GM23338 (cell line): ENCODE data around the gene TMEM63C. TPM values are rescaled to one million over a fixed set of nuclear protein-coding genes. Genes with fewer than 3 reads are reported as not detected.

Experiments used
- EZH2 ChIP-seq: fragments of 200-600 bp; sonication (generic); IDR thresholded peaks from one replicate; pipeline ENCODE4 v1.8.0; 2017; ENCODE audit warnings: antibody characterized with exemption, mild to moderate bottlenecking, low read depth; ENCODE audit not compliant: unreplicated experiment
- EZH2phosphoT487 ChIP-seq: fragments of 200-600 bp; sonication (generic); IDR thresholded peaks from one replicate; pipeline ENCODE4 v1.8.1; 2018; ENCODE audit warnings: antibody characterized with exemption; ENCODE audit not compliant: unreplicated experiment
- JUNB ChIP-seq: IDR thresholded peaks from one replicate; pipeline ENCODE4 v1.6.1; 2016; ENCODE audit warnings: antibody characterized with exemption; ENCODE audit not compliant: unreplicated experiment
- NANOG ChIP-seq: IDR thresholded peaks from 2 replicates; pipeline ENCODE4 v1.6.1; 2016; ENCODE audit warnings: antibody characterized with exemption, borderline replicate concordance
- REST ChIP-seq: IDR thresholded peaks from one replicate; pipeline ENCODE4 v1.6.1; 2018; ENCODE audit warnings: antibody characterized with exemption; ENCODE audit not compliant: unreplicated experiment
- ZNF114 ChIP-seq: fragments of 250-450 bp; sonication (Bioruptor Pico); IDR thresholded peaks from 2 replicates; pipeline ENCODE4 v1.5.0; 2020; ENCODE audit warnings: mild to moderate bottlenecking, moderate library complexity
- ZNF462 ChIP-seq: fragments of 250-450 bp; sonication (Bioruptor Pico); IDR thresholded peaks from 2 replicates; pipeline ENCODE4 v1.5.0; 2020; ENCODE audit warnings: mild to moderate bottlenecking, moderate library complexity
- polyA plus RNA-seq: library from polyadenylated mRNA; unstranded; fragments of >200 nt; fragmentation: Nextera tagmentation; extraction: Ambion mirVana; gene quantifications from 2 replicates; pipeline ENCODE4 v1.2.1, GENCODE V29; 2016
- total RNA-seq: library from RNA; depleted of rRNA; stranded (reverse); fragments of >200 nt; shearing (Covaris generic); gene quantifications from 2 replicates; pipeline ENCODE4 v1.2.3, GENCODE V29; 2014

TMEM63C gene
- total and polyA plus RNA-seq, 2 experiments from 2014 or later: 2.1 to 6.3 TPM

- TF ChIP-seq ZNF462 (CRISPR knock-in tag) (no peak), NANOG (no peak), REST (no peak), ZNF114 (CRISPR knock-in tag) (no peak), EZH2phosphoT487 (no peak), EZH2 (no peak), JUNB (no peak)
Measured at GRCh38 chr14:77246784-77247183, 65.2 kb downstream of the TMEM63C start (continued).
